ENCODE results near the gene POMC.

DNA sequence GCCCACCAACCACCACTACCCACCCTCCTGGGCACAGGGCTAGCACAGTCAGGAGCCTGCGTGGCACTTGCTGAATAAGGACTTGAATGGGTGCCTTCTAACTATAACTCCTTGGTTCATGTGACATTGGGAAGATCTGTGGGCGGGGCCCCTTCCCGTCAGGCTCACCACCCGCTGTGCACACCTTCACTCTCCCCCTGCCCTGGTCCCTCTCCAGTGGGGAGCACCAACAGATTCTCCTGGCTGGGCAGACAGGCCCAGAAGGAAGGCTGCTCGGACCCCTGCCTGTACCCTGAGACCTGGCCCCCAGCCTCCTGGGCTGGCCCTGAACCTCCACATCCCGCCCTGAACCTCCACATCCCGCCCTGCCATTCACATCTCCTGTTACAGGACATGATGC lies 33.4 kb upstream of the POMC start:
- TF ChIP-seq, protein P1, sequence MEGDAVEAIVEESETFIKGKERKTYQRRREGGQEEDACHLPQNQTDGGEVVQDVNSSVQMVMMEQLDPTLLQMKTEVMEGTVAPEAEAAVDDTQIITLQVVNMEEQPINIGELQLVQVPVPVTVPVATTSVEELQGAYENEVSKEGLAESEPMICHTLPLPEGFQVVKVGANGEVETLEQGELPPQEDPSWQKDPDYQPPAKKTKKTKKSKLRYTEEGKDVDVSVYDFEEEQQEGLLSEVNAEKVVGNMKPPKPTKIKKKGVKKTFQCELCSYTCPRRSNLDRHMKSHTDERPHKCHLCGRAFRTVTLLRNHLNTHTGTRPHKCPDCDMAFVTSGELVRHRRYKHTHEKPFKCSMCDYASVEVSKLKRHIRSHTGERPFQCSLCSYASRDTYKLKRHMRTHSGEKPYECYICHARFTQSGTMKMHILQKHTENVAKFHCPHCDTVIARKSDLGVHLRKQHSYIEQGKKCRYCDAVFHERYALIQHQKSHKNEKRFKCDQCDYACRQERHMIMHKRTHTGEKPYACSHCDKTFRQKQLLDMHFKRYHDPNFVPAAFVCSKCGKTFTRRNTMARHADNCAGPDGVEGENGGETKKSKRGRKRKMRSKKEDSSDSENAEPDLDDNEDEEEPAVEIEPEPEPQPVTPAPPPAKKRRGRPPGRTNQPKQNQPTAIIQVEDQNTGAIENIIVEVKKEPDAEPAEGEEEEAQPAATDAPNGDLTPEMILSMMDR (IDR thresholded peaks at IDR 0.05; ENCODE audit: low read depth, low read length): no peak
- TF ChIP-seq EZH2phosphoT487 (IDR thresholded peaks at IDR 0.05; ENCODE audit: low read depth): no peak
